ENCODE measurements around the gene EPS8L1.
"Not testable (repeated sequence)": the region's sequence is repeated elsewhere in the genome, so short reads cannot be mapped to it uniquely, and the experiment has no call there.

EPS8L1 gene

GRCh38 chr19:55060287-55060686 lies 15.4 kb upstream of the EPS8L1 start:
- not testable (repeated sequence) for H2BK15ac ChIP-seq (ENCODE audit: low read length); H3K9ac ChIP-seq (ENCODE audit: low read depth, low read length, poor library complexity); H3K27me3 ChIP-seq (ENCODE audit: control insufficient read depth in 3 of 3, insufficient read depth in 3 of 3, low read depth in 1 of 3, low read length in 3 of 3); H3K27ac ChIP-seq (replicated peaks; ENCODE audit: low read length); H2BK5ac ChIP-seq (ENCODE audit: low read length); H3K4me2 ChIP-seq (ENCODE audit: insufficient read depth, low read length, poor library complexity, severe bottlenecking); H3K9me3 ChIP-seq (replicated peaks in 1 of 2; ENCODE audit: control insufficient read depth in 2 of 2, insufficient read depth in 1 of 2, low read depth in 1 of 2, low read length in 2 of 2); H3K79me1 ChIP-seq (ENCODE audit: low read depth, low read length); H2AK5ac ChIP-seq (ENCODE audit: low read depth, low read length); DNase-seq (ENCODE audit: low spot score); H2BK12ac ChIP-seq (ENCODE audit: low read length); H2BK120ac ChIP-seq (ENCODE audit: low read depth, low read length); H4K91ac ChIP-seq (ENCODE audit: low read depth, low read length, poor library complexity); H3K18ac ChIP-seq (ENCODE audit: low read length); H3K23ac ChIP-seq (ENCODE audit: low read depth, low read length, poor library complexity); H4K8ac ChIP-seq (ENCODE audit: low read depth, low read length); H3K4me1 ChIP-seq (ENCODE audit: control insufficient read depth in 2 of 2, insufficient read depth in 1 of 2, low read depth in 1 of 2, low read length in 2 of 2); H3K14ac ChIP-seq (ENCODE audit: low read length); H3K4me3 ChIP-seq (ENCODE audit: low read length in 2 of 2); H3K4ac ChIP-seq (ENCODE audit: low read length); H2AFZ ChIP-seq (ENCODE audit: low read length)
- WGBS, 2 donors (ENCODE audit: extremely low coverage in 2 of 2, insufficient read length in 2 of 2, insufficient replicate concordance in 1 of 2): no CpG with 5 or more reads among the region's 9 CpGs
- H3K36me3 ChIP-seq (replicated peaks in 1 of 2; ENCODE audit: control insufficient read depth in 2 of 2, insufficient read depth in 2 of 2, low read length in 2 of 2): peaks cover 4 to 37% of the 10 kb centered on the region in 2 donors

DNA sequence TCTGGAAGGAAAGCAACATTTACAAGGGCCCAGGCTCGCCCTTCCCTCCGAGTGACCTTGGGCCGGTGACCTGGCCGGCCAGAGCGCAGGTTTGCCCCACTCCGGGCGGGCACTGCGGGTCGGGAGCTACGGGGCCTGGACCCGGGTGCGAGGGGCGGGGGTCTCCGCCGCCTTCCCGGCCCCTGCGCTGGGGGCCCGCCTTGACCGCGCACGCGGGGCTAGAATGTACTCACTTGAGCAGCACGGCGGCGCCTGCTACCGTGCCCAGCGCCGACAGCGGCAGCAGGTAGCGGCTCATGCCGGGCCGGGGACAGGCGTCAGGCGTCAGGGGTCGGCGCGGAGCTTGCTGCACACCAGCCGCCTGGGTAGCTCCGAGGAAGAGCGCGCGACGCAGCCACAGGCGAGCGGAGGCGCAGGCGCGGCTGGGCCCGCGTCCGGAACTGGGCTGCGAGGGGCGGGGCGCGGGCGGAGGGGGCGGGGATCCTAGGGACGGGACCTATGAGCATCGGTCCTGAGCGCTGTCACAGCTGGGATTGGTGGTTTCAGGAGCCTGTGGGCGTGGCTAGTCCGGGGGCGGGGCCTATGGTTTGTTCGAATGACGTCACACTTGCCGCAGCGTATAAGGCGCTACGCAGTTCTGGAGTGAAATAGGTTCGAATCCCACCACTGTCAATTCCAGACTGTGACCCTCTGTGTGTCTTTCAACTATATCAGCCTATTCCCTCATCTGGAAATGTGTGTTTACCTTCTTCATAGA lies 12.8 kb upstream of the EPS8L1 start, which contains the start of gene RDH13:
Gene RDH13 (minus strand): TSS at position 414 of the 757 bp plus-strand sequence. CDS start 116 bp downstream, at position 298.
- Histone ChIP-seq H3K4me1 (ENCODE audit: control insufficient read depth in 2 of 2, insufficient read depth in 1 of 2, low read depth in 1 of 2, low read length in 2 of 2) (no peaks in the 10 kb centered on the region), H2BK12ac (ENCODE audit: low read length) (no peak within 1 kb of the TSS), H3K9ac (ENCODE audit: low read depth, low read length, poor library complexity) (peak within 1 kb of the TSS; percentile 90), H3K4me3 (ENCODE audit: low read length in 2 of 2) (peak within 1 kb of the TSS; percentile 83 to 92), H2AFZ (ENCODE audit: low read length) (peak within 1 kb of the TSS; percentile 95), H3K27ac (replicated peaks; ENCODE audit: low read length) (no peak within 1 kb of the TSS), H3K4me2 (ENCODE audit: insufficient read depth, low read length, poor library complexity, severe bottlenecking) (peak within 1 kb of the TSS; percentile 86), H2AK5ac (ENCODE audit: low read depth, low read length) (peak within 1 kb of the TSS; percentile 84), H2BK120ac (ENCODE audit: low read depth, low read length) (no peak within 1 kb of the TSS), H4K8ac (ENCODE audit: low read depth, low read length) (no peak within 1 kb of the TSS), H3K18ac (ENCODE audit: low read length) (peak within 1 kb of the TSS; percentile 92), H3K4ac (ENCODE audit: low read length) (no peak within 1 kb of the TSS), H4K91ac (ENCODE audit: low read depth, low read length, poor library complexity) (no peak within 1 kb of the TSS), H3K9me3 (replicated peaks in 1 of 2; ENCODE audit: control insufficient read depth in 2 of 2, insufficient read depth in 1 of 2, low read depth in 1 of 2, low read length in 2 of 2) (no peaks in the 10 kb centered on the region), H3K36me3 (replicated peaks in 1 of 2; ENCODE audit: control insufficient read depth in 2 of 2, insufficient read depth in 2 of 2, low read length in 2 of 2) (peaks cover 0 to 13% of the 10 kb centered on the region in 2 donors), H3K23ac (ENCODE audit: low read depth, low read length, poor library complexity) (peak within 1 kb of the TSS; percentile 99), H3K14ac (ENCODE audit: low read length) (peak within 1 kb of the TSS; percentile 97), H2BK5ac (ENCODE audit: low read length) (no peak within 1 kb of the TSS), H3K27me3 (ENCODE audit: control insufficient read depth in 3 of 3, insufficient read depth in 3 of 3, low read depth in 1 of 3, low read length in 3 of 3) (peaks cover 0 to 28% (median 24%) of the 10 kb centered on the region in 3 experiments), H2BK15ac (ENCODE audit: low read length) (peak within 1 kb of the TSS; percentile 49), H3K79me1 (ENCODE audit: low read depth, low read length) (peaks cover 6% of the 10 kb centered on the region)
- DNase-seq (ENCODE audit: low spot score): peak; percentile 92
- WGBS, 2 donors (ENCODE audit: extremely low coverage in 2 of 2, insufficient read length in 2 of 2, insufficient replicate concordance in 1 of 2): no CpG with 5 or more reads among the region's 70 CpGs

DNA sequence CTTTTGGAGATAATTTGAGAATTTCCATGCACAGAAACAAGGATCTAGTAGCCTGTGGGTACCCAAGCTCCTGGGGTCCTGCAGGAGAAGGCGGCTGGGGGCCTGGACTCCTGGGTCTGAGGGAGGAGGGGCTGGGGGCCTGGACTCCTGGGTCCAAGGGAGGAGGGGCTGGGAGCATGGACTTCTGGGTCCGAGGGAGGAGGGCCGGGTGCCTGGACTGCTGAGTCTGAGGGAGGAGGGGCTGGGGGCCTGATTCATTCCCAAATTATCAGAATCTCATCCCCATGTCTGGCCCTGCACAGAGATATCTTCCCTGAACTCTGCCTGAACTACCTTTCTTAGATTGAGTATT lies 12.2 kb upstream of the EPS8L1 start:
- no peak overlapping the region for H3K9ac ChIP-seq (ENCODE audit: low read depth, low read length, poor library complexity)
- H3K4ac ChIP-seq (ENCODE audit: low read length): no peak overlapping the region
- H3K18ac ChIP-seq (ENCODE audit: low read length): peak overlapping the region; percentile 64
- DNase-seq (ENCODE audit: low spot score): no peak
- peak overlapping the region; percentile 23 for H3K4me2 ChIP-seq (ENCODE audit: insufficient read depth, low read length, poor library complexity, severe bottlenecking)
- H2BK12ac ChIP-seq (ENCODE audit: low read length): no peak overlapping the region
- WGBS, 2 donors (ENCODE audit: extremely low coverage in 2 of 2, insufficient read length in 2 of 2, insufficient replicate concordance in 1 of 2): no CpG with 5 or more reads among the region's 3 CpGs
- H3K36me3 ChIP-seq (replicated peaks in 1 of 2; ENCODE audit: control insufficient read depth in 2 of 2, insufficient read depth in 2 of 2, low read length in 2 of 2): peaks cover 0 to 8% of the 10 kb centered on the region in 2 donors
- H4K8ac ChIP-seq (ENCODE audit: low read depth, low read length): no peak overlapping the region
- no peaks in the 10 kb centered on the region for H3K4me1 ChIP-seq (ENCODE audit: control insufficient read depth in 2 of 2, insufficient read depth in 1 of 2, low read depth in 1 of 2, low read length in 2 of 2)
- H3K4me3 ChIP-seq (ENCODE audit: low read length in 2 of 2): peak overlapping the region in 1 of 2 donors; percentile 83
- no peak overlapping the region for H4K91ac ChIP-seq (ENCODE audit: low read depth, low read length, poor library complexity)
- peak overlapping the region; percentile 41 for H2AFZ ChIP-seq (ENCODE audit: low read length)
- peaks cover 6% of the 10 kb centered on the region for H3K79me1 ChIP-seq (ENCODE audit: low read depth, low read length)
- H3K27ac ChIP-seq (replicated peaks; ENCODE audit: low read length): no peak overlapping the region
- H2AK5ac ChIP-seq (ENCODE audit: low read depth, low read length): peak overlapping the region; percentile 37
- H3K23ac ChIP-seq (ENCODE audit: low read depth, low read length, poor library complexity): no peak overlapping the region
- H2BK5ac ChIP-seq (ENCODE audit: low read length): no peak overlapping the region
- no peaks in the 10 kb centered on the region for H3K9me3 ChIP-seq (replicated peaks in 1 of 2; ENCODE audit: control insufficient read depth in 2 of 2, insufficient read depth in 1 of 2, low read depth in 1 of 2, low read length in 2 of 2)
- H3K14ac ChIP-seq (ENCODE audit: low read length): no peak overlapping the region
- H2BK120ac ChIP-seq (ENCODE audit: low read depth, low read length): no peak overlapping the region
- peaks cover 0 to 32% (median 27%) of the 10 kb centered on the region in 3 experiments for H3K27me3 ChIP-seq (ENCODE audit: control insufficient read depth in 3 of 3, insufficient read depth in 3 of 3, low read depth in 1 of 3, low read length in 3 of 3)
- H2BK15ac ChIP-seq (ENCODE audit: low read length): peak overlapping the region; percentile 49

DNA sequence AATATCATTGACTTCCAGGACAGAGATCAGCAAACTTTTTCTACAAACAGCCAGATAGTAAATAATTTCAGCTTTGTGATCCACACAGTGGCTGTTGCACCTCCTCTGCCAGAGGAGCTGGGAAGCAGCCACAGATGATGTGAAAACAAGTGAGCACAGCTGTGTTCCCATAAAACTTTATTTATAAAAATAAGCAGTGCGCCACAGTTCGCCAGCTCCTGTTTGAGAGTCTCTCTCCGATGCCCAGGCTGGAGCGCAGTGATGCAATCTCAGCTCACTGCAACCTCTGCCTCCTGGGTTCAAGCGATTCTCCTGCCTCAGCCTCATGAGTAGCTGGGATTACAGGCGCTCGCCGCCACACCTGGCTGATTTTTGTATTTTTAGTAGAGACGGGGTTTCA lies 10.2 kb upstream of the EPS8L1 start:
- DNase-seq (ENCODE audit: low spot score); H3K9me3 ChIP-seq (replicated peaks in 1 of 2; ENCODE audit: control insufficient read depth in 2 of 2, insufficient read depth in 1 of 2, low read depth in 1 of 2, low read length in 2 of 2); H4K91ac ChIP-seq (ENCODE audit: low read depth, low read length, poor library complexity); H3K4me1 ChIP-seq (ENCODE audit: control insufficient read depth in 2 of 2, insufficient read depth in 1 of 2, low read depth in 1 of 2, low read length in 2 of 2); H3K18ac ChIP-seq (ENCODE audit: low read length); H2AK5ac ChIP-seq (ENCODE audit: low read depth, low read length); H4K8ac ChIP-seq (ENCODE audit: low read depth, low read length); H3K9ac ChIP-seq (ENCODE audit: low read depth, low read length, poor library complexity); H2BK15ac ChIP-seq (ENCODE audit: low read length); H3K36me3 ChIP-seq (replicated peaks in 1 of 2; ENCODE audit: control insufficient read depth in 2 of 2, insufficient read depth in 2 of 2, low read length in 2 of 2); H3K23ac ChIP-seq (ENCODE audit: low read depth, low read length, poor library complexity); H3K27ac ChIP-seq (replicated peaks; ENCODE audit: low read length); H2BK120ac ChIP-seq (ENCODE audit: low read depth, low read length); H2AFZ ChIP-seq (ENCODE audit: low read length); H3K14ac ChIP-seq (ENCODE audit: low read length); H3K4ac ChIP-seq (ENCODE audit: low read length); H3K4me2 ChIP-seq (ENCODE audit: insufficient read depth, low read length, poor library complexity, severe bottlenecking); H3K4me3 ChIP-seq (ENCODE audit: low read length in 2 of 2); H2BK5ac ChIP-seq (ENCODE audit: low read length); H3K79me1 ChIP-seq (ENCODE audit: low read depth, low read length); H2BK12ac ChIP-seq (ENCODE audit: low read length): not testable (repeated sequence)
- WGBS, 2 donors (ENCODE audit: extremely low coverage in 2 of 2, insufficient read length in 2 of 2, insufficient replicate concordance in 1 of 2): no CpG with 5 or more reads among the region's 9 CpGs
- H3K27me3 ChIP-seq (ENCODE audit: control insufficient read depth in 3 of 3, insufficient read depth in 3 of 3, low read depth in 1 of 3, low read length in 3 of 3): peaks cover 0 to 47% (median 43%) of the 10 kb centered on the region in 3 experiments
